ENCODE measurements around the gene PUS1. TPM values are rescaled to one million over a fixed set of nuclear protein-coding genes. Genes with fewer than 3 reads are reported as not detected.

The PUS1 gene
- total and polyA plus RNA-seq, 10 of the 15 experiments (the other 5 are each of a cell fraction or from before 2014, with no cell fraction given) = 1.3 to 74.2 (median 25.4) TPM

- TF ChIP-seq BHLHE40 (IDR thresholded peaks at IDR 0.05; ENCODE audit: borderline replicate concordance in 1 of 2, low read depth in 2 of 2, low read length in 1 of 2) (no peak), CREM (IDR thresholded peaks at IDR 0.05; ENCODE audit: low read depth) (no peak), SRF (IDR thresholded peaks at IDR 0.05; ENCODE audit: low read depth in 2 of 2, low read length in 2 of 2) (no peak), EED (IDR thresholded peaks at IDR 0.05; ENCODE audit: low read depth) (no peak)
Measured at GRCh38 chr12:131909081-131909751, 19.9 kb upstream of the PUS1 start (continued).

GRCh38 chr12:131909752-131910219, 19.3 kb upstream of the PUS1 start:
- SMC1A ChIA-PET (ENCODE audit: uncharacterized antibody, unreplicated experiment) = no interaction called here
- Histone ChIP-seq H3K27me3 (replicated peaks in 1 of 2; ENCODE audit: control insufficient read depth in 2 of 2, insufficient read depth in 2 of 2, low read length in 1 of 2) (no peaks in the 10 kb centered on the region), H3K4me2 (ENCODE audit: control insufficient read depth, insufficient read depth) (no peak overlapping the region), H3K27ac (ENCODE audit: control insufficient read depth, insufficient read depth) (no peak overlapping the region), H3K9ac (ENCODE audit: control insufficient read depth, insufficient read depth, low read length) (no peak overlapping the region), H3K9me3 (replicated peaks; ENCODE audit: control insufficient read depth, insufficient read depth, low read length) (no peaks in the 10 kb centered on the region), H4K20me1 (ENCODE audit: control insufficient read depth, insufficient read depth) (no peaks in the 10 kb centered on the region), H3K4me1 (ENCODE audit: control insufficient read depth, insufficient read depth, low read length) (no peaks in the 10 kb centered on the region), H2AFZ (ENCODE audit: control insufficient read depth, low read depth, low read length) (no peak overlapping the region), H3K79me2 (ENCODE audit: control insufficient read depth, insufficient read depth, low read length) (no peaks in the 10 kb centered on the region), H3K36me3 (ENCODE audit: control insufficient read depth in 2 of 2, insufficient read depth in 2 of 2, low read length in 1 of 2) (no peaks in the 10 kb centered on the region; a peak in 2 of 4 replicates), H3K4me3 (no peak overlapping the region)
- no peak for FAIRE-seq
- WGBS (ENCODE audit: insufficient coverage, insufficient replicate concordance, low lambda C conversion rate, missing lambda C conversion rate) = 92% methylated on average over 22 of the region's 26 CpGs
- in situ Hi-C loops (cut with MboI) (no loop called here), intact Hi-C loops (cut with micrococcal nuclease; ENCODE audit: unreplicated experiment) (no loop called here)
- POLR2A ChIA-PET = no interaction called here
- ATAC-seq = no peak
- TF ChIP-seq E2F4 (IDR thresholded peaks at IDR 0.05; ENCODE audit: low read depth, low read length) (no peak), BACH1 (IDR thresholded peaks at IDR 0.05; ENCODE audit: borderline replicate concordance) (no peak), YBX1 (IDR thresholded peaks at IDR 0.05) (no peak), HDAC2 (IDR thresholded peaks at IDR 0.05) (no peak), ZNF24 (IDR thresholded peaks at IDR 0.05) (no peak), ZBED1 (IDR thresholded peaks at IDR 0.05; ENCODE audit: borderline replicate concordance) (no peak), RFX5 (IDR thresholded peaks at IDR 0.05; ENCODE audit: low read depth, low read length) (no peak)
- no TSS peak for BruUV-seq (replicated peaks)
- CTCF ChIA-PET = no interaction called here
- RAD21 ChIA-PET (ENCODE audit: unreplicated experiment) = no interaction called here
- DNase-seq (ENCODE audit: low read depth, low spot score) = no peak

All from GM12878 (cell line).